MM.1S (cell line): ENCODE data around the gene ZFYVE28.

Experiments used
- CTCF ChIP-seq: fragments of 300-600 bp; sonication (generic); IDR thresholded peaks from 2 replicates; pipeline ENCODE4 v1.5.1; 2016; ENCODE audit warnings: antibody characterized with exemption, low read length, mixed read lengths
- EZH2 ChIP-seq: fragments of 300-600 bp; sonication (generic); optimal IDR thresholded peaks from 2 replicates; pipeline ENCODE3; 2017; ENCODE audit warnings: low read depth, mild to moderate bottlenecking, antibody characterized with exemption, low read length, mixed read lengths

GRCh38 chr4:2442175-2442993 lies 23.9 kb upstream of the ZFYVE28 start:
- TF ChIP-seq CTCF (no peak), EZH2 (no peak)
